Measurements from ENCODE around the gene SYNGAP1. TPM values are rescaled to one million over a fixed set of nuclear protein-coding genes. Genes with fewer than 3 reads are reported as not detected.

Gene SYNGAP1
- polyA plus RNA-seq, 1 donor from 2014 or later: 4.3 TPM

DNA sequence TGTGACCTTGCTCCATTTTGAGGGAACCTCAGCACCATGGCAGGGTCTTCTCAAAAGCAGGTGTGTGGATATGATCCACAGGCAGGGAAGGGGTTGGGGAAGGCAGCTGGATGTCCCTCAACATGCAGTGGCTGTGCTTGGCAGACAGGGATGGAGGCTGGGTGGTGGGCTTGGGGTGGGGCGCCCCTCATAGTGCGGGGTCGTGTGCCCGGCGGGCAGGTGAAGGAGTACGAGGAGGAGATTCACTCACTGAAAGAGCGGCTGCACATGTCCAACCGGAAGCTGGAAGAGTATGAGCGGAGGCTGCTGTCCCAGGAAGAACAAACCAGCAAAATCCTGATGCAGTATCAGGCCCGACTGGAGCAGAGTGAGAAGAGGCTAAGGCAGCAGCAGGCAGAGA is 26.5 kb downstream of the SYNGAP1 start:
- Histone ChIP-seq H3K27me3 (ENCODE audit: insufficient read depth, low read depth, low read length) (no peaks in the 10 kb centered on the region), H3K79me2 (replicated peaks; ENCODE audit: insufficient read depth, low read length) (no peaks in the 10 kb centered on the region), H3K4me3 (ENCODE audit: low read length) (no peak overlapping the region), H2AFZ (ENCODE audit: low read depth, low read length) (no peak overlapping the region), H3F3A (ENCODE audit: insufficient read depth, low read length, poor library complexity, severe bottlenecking) (no peaks in the 10 kb centered on the region), H4K20me1 (ENCODE audit: insufficient read depth) (no peaks in the 10 kb centered on the region), H3K9me2 (ENCODE audit: insufficient read depth, low read length) (no peaks in the 10 kb centered on the region), H3K4me2 (ENCODE audit: low read length) (no peak overlapping the region), H3K9ac (ENCODE audit: low read length) (no peak overlapping the region), H3K9me3 (ENCODE audit: low read length) (no peaks in the 10 kb centered on the region), H3K36me3 (ENCODE audit: insufficient read depth, low read length) (no peaks in the 10 kb centered on the region), H3K27ac (ENCODE audit: low read length) (no peak overlapping the region)
- TF ChIP-seq MXI1 (conservative IDR thresholded peaks at IDR 0.05; ENCODE audit: poor library complexity, severe bottlenecking) (no peak), EP300 (conservative IDR thresholded peaks at IDR 0.05; ENCODE audit: poor library complexity, severe bottlenecking) (no peak), POLR2AphosphoS5 (IDR thresholded peaks at IDR 0.05) (no peak), TAF1 (IDR thresholded peaks at IDR 0.05; ENCODE audit: low read depth) (no peak), RAD21 (conservative IDR thresholded peaks at IDR 0.05) (no peak)
- TF ChIP-seq, protein P1, sequence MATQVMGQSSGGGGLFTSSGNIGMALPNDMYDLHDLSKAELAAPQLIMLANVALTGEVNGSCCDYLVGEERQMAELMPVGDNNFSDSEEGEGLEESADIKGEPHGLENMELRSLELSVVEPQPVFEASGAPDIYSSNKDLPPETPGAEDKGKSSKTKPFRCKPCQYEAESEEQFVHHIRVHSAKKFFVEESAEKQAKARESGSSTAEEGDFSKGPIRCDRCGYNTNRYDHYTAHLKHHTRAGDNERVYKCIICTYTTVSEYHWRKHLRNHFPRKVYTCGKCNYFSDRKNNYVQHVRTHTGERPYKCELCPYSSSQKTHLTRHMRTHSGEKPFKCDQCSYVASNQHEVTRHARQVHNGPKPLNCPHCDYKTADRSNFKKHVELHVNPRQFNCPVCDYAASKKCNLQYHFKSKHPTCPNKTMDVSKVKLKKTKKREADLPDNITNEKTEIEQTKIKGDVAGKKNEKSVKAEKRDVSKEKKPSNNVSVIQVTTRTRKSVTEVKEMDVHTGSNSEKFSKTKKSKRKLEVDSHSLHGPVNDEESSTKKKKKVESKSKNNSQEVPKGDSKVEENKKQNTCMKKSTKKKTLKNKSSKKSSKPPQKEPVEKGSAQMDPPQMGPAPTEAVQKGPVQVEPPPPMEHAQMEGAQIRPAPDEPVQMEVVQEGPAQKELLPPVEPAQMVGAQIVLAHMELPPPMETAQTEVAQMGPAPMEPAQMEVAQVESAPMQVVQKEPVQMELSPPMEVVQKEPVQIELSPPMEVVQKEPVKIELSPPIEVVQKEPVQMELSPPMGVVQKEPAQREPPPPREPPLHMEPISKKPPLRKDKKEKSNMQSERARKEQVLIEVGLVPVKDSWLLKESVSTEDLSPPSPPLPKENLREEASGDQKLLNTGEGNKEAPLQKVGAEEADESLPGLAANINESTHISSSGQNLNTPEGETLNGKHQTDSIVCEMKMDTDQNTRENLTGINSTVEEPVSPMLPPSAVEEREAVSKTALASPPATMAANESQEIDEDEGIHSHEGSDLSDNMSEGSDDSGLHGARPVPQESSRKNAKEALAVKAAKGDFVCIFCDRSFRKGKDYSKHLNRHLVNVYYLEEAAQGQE (IDR thresholded peaks at IDR 0.05; ENCODE audit: borderline replicate concordance): no peak
- TF ChIP-seq, protein P2, sequence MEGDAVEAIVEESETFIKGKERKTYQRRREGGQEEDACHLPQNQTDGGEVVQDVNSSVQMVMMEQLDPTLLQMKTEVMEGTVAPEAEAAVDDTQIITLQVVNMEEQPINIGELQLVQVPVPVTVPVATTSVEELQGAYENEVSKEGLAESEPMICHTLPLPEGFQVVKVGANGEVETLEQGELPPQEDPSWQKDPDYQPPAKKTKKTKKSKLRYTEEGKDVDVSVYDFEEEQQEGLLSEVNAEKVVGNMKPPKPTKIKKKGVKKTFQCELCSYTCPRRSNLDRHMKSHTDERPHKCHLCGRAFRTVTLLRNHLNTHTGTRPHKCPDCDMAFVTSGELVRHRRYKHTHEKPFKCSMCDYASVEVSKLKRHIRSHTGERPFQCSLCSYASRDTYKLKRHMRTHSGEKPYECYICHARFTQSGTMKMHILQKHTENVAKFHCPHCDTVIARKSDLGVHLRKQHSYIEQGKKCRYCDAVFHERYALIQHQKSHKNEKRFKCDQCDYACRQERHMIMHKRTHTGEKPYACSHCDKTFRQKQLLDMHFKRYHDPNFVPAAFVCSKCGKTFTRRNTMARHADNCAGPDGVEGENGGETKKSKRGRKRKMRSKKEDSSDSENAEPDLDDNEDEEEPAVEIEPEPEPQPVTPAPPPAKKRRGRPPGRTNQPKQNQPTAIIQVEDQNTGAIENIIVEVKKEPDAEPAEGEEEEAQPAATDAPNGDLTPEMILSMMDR (IDR thresholded peaks at IDR 0.05; ENCODE audit: poor library complexity, severe bottlenecking): no peak

DNA sequence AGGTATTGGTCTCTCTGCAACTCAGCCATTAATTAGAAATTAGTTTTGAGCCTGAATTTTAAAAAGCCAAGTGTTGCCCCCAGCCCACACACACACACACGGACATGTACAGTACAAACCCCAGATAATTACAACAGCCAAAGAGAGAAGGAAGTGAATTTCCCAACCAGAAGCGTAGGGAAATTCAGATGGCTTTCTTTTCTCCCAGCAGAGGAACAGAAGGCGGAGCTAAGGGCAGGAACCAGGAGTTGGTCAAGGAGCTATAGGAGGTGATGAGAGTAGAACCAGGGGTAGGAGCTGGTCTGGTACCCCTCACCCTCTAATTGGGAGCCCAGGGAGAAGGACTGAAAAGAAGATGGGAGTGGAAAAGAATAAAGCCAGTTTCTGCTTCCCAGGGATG is 30.6 kb downstream of the SYNGAP1 start:
- Histone ChIP-seq H3F3A (ENCODE audit: insufficient read depth, low read length, poor library complexity, severe bottlenecking) (no peaks in the 10 kb centered on the region), H3K36me3 (ENCODE audit: insufficient read depth, low read length) (no peaks in the 10 kb centered on the region), H3K9me3 (ENCODE audit: low read length) (no peaks in the 10 kb centered on the region), H3K27ac (ENCODE audit: low read length) (no peak overlapping the region), H3K9me2 (ENCODE audit: insufficient read depth, low read length) (no peaks in the 10 kb centered on the region), H3K4me2 (ENCODE audit: low read length) (no peak overlapping the region), H3K4me3 (ENCODE audit: low read length) (no peak overlapping the region), H3K27me3 (ENCODE audit: insufficient read depth, low read depth, low read length) (no peaks in the 10 kb centered on the region), H4K20me1 (ENCODE audit: insufficient read depth) (no peaks in the 10 kb centered on the region), H3K9ac (ENCODE audit: low read length) (no peak overlapping the region), H3K79me2 (replicated peaks; ENCODE audit: insufficient read depth, low read length) (peaks cover 16% of the 10 kb centered on the region), H2AFZ (ENCODE audit: low read depth, low read length) (no peak overlapping the region)
- TF ChIP-seq MXI1 (conservative IDR thresholded peaks at IDR 0.05; ENCODE audit: poor library complexity, severe bottlenecking) (no peak), EZH2 (IDR thresholded peaks at IDR 0.05; ENCODE audit: borderline replicate concordance, insufficient read depth, low read length, poor library complexity, severe bottlenecking) (no peak), RAD21 (conservative IDR thresholded peaks at IDR 0.05) (no peak), EP300 (conservative IDR thresholded peaks at IDR 0.05; ENCODE audit: poor library complexity, severe bottlenecking) (no peak), POLR2AphosphoS5 (IDR thresholded peaks at IDR 0.05) (no peak)
- TF ChIP-seq, protein P1 (IDR thresholded peaks at IDR 0.05; ENCODE audit: borderline replicate concordance): no peak

Measured in neural cell (in vitro differentiated cells).